GM21619 (cell line): ENCODE data around the gene CTNNBL1.
A peak's percentile ranks its signal among the peaks of the same experiment; 100 is the strongest.

Experiments used
- ATAC-seq: cut with Tn5 transposase; IDR thresholded peaks from one replicate; pipeline ENCODE4 v1.9.1; 2021; ENCODE audit not compliant: unreplicated experiment

The CTNNBL1 gene

GRCh38 chr20:37913567-37914366 is 219.9 kb downstream of the CTNNBL1 start:
- ATAC-seq: no peak

DNA sequence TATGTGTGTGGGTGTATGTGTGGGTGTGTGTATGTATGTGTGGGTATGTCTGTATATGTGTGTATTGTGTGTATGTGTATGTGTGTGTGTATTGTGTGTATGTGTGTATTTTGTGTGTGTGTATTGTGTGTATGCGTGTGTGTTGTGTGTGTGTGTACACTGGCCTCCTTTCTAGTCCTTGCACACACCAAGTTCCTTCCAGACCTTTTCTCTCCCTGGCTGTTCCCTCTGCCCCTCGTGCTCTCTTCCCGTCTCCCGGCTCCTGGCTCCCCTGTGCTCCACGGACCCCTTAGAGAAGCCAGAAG is 220.5 kb downstream of the CTNNBL1 start:
- ATAC-seq: no peak

DNA sequence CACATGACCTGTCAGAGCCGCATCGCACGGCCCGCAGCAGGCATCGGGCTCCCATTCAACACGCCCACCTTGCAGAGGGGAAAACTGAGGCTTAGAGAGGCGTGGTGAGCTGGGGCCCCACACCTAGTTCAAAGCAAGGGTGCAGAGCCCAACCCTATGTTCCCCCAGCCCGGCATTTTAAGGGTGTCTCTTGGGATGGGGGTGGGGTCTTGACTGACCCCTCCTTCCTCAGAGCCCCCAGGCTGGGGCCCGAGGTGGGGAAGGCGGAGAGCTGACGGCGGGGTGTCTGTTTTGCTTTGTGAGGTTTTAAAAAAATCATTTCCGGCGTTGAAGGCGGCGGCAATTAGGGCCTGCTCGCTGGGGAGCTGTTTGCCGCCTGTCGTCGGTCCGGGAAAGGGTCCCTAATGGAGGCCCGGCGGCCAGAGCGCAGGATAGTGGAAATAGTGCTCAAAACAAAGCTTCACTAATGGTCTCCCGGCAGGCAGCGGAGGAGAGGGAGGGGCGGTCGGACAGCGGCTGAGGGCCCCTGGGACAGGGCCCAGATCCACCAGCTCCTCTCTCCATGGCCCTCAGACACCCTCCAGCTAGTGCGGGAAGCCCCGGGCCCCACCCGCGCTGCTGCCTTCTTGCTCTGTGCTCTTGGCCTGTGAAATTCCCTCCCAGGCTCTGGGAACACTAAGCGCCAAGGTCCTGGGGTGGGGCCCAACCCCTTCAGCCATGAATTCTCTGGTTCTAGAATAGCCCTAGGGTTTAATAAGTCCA is 221.0 kb downstream of the CTNNBL1 start:
- ATAC-seq: no peak

DNA sequence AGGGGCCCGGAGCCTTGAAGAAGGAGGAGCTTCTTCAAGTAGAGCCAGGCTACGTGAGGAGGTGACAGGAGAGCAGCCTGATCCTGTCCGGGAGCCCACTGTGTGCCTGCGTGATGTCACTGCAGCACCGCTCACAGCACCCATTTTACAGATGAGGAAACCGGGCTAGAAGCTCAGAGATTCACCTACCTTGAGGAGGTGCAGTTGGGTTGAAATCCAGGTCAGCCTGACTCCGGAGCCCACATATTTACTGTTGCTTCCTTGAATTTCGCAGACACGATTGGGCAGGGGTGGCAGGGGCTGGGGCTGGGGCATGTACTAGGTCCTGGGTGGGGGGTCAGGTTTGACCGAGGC is 221.6 kb downstream of the CTNNBL1 start:
- no peak for ATAC-seq

DNA sequence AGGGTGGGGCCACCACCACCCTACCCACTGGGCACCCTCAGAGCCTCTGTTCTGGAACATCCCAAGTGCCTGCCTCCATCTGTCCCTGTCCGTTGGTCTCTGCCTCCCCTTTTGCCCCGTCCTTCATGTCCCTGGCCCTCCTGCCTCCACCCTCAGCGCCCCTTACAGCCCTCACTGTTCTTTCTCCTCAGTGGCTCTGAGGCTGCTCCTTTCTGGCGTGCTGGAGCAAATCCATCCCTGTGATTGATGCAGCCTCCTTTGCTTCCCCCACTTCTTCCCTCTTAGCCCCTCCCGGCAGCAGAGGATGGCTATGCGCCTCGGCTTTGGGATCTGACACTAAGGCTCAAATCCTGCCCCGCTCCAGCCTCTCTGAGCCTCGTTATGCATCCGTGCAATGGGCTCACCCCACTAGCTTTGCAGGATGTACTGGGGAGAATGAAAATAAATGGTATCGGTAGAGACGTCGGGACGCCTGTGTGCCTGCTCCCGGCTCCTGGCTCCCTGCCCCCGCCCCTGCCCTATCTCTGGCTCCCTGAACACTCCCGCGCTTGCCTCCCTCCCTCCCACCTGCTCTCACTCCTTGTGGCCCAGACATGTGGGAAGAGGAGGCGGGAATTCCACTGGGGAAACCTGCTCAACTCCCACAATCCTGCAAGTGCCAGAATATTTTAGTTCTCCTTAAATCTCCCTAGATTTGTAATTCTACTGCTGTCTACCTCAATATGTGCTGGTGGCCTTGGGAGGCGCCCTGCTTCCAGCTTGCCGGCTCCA is 222.2 kb downstream of the CTNNBL1 start:
- no peak for ATAC-seq

DNA sequence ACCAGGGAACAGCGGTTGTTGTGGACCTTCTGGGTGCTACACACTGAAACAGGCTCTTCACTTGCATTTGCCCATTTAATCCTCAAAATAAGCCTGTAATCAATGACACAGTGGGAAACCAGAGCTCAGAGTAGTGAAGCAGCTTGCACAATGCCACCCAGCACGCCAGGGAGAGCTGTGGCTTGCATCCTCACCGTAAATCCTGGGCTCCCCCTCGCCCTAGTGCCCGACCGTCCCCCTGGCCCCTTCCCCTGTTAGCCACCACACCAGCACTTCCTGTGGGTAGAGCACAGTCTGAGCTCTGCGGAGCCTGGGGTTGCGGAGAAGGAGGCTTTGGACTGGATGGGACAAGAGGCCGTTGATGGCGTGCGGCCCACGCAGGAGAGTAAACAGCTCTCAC is 223.6 kb downstream of the CTNNBL1 start:
- no peak for ATAC-seq

- no peak for ATAC-seq
Observed at GRCh38 chr20:37918035-37918434, 224.2 kb downstream of the CTNNBL1 start.

- no peak for ATAC-seq
Observed at GRCh38 chr20:37919389-37920040, 225.7 kb downstream of the CTNNBL1 start.

GRCh38 chr20:37920270-37920669 is 226.4 kb downstream of the CTNNBL1 start:
- ATAC-seq: no peak

DNA sequence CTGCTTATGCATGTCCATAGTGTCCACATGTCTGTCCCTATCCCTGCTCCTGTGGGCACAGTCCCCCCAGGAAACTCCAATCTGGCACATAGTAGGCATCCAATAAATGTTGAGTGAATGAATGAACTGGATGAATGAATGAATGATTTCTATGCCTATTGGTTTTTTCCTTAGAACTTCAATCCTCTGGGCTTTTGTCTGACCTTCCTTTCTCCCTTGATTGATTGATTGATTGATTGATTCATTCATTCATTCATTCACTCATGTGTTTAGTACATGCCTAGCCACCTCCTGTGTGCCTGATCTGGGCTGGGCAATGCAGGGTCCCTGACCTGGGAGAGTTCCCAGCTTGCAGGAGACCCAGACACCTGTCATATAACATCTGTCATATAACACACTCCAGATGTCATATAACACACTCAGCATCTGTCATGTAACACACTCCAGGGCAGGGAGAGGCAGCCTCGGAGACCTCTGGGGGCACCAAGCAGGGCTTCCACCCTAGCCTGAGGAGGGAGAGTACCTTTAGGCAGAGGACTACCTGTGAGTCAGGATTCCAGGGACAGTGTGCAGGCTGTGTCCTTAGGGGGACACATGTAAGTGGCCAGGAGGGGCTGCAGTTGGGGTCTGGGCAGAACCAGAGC is 227.0 kb downstream of the CTNNBL1 start:
- ATAC-seq: no peak

DNA sequence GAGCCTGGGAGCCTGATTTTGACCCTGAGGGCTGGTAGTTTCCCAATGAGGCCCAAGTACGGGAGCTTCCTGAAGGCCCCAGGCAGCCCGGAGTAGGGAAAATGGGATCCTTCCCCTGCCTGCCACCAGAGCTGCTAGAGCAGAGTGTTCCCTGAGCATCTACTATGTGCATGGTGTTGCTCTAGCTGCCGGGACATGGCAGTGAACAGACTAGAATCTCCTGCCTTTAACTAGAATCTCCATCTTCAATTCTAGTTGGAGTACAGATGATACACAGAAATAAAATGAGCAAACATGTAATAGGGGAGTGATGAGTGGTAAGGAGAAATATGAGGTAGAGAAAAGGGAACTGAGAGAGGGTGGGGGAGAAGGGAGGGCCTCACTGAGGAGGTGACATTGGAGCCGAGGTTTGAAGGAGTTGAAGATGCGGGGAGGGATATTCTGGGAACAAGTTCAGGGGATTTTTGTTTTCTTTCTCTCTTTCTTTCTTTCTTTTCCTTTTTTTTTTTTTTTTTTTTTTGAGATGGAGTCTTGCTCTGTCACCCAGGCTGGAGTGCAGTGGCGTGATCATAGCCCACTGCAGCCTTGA is 227.6 kb downstream of the CTNNBL1 start:
- ATAC-seq: peak; percentile 63
